K562 (cell line): ENCODE measurements around the gene SKIC2. TPM values are rescaled to one million over a fixed set of nuclear protein-coding genes. Genes with fewer than 3 reads are reported as not detected.

Experiments used
- CHCHD3 ChIP-seq: fragments of 250-450 bp; sonication (Bioruptor Pico); IDR thresholded peaks from 2 replicates; pipeline ENCODE4 v2.1.2; 2022; ENCODE audit warnings: mild to moderate bottlenecking
- CSDE1 ChIP-seq, 2 experiments: fragments of 450-650 bp; IDR thresholded peaks; 2 replicates each; pipeline ENCODE4 v1.6.1; 2016; ENCODE audit warnings: mild to moderate bottlenecking in 1 of 2
- DIDO1 ChIP-seq: fragments of 450-650 bp; IDR thresholded peaks from 2 replicates; pipeline ENCODE4 v1.6.1; 2016; ENCODE audit warnings: low read depth, missing biosample characterization, missing genetic modification characterization
- E2F5 ChIP-seq: sonication (generic); formaldehyde crosslinking; IDR thresholded peaks from 2 replicates; pipeline ENCODE4 v1.8.0; 2022; ENCODE audit warnings: mild to moderate bottlenecking, missing genetic modification reagents
- HMG20A ChIP-seq: fragments of 450-650 bp; formaldehyde crosslinking; conservative IDR thresholded peaks from 2 replicates; pipeline ENCODE4 v1.4.0; 2020; ENCODE audit warnings: mild to moderate bottlenecking, mixed read lengths
- ID3 ChIP-seq, 2 experiments: fragments of 250-450 bp in 1 of 2; fragments of 450-650 bp in 1 of 2; sonication (Bioruptor Pico) in 1 of 2; IDR thresholded peaks; 2 replicates each; pipeline versions ENCODE4 v1.6.1 to v1.8.0; 2016 to 2021; ENCODE audit warnings: mild to moderate bottlenecking in 2 of 2, moderate library complexity in 2 of 2, missing compliant biosample characterization in 1 of 2, missing genetic modification characterization in 1 of 2
- IRF2 ChIP-seq: sonication (generic); formaldehyde crosslinking; IDR thresholded peaks from 2 replicates; pipeline ENCODE4 v1.8.1; 2022; ENCODE audit warnings: mild to moderate bottlenecking, missing genetic modification reagents
- MCM2 ChIP-seq: fragments of 450-650 bp; IDR thresholded peaks from 2 replicates; pipeline ENCODE4 v1.6.1; 2017; ENCODE audit warnings: low read depth, mild to moderate bottlenecking
- NFIC ChIP-seq: fragments of 450-650 bp; IDR thresholded peaks from 2 replicates; pipeline ENCODE4 v1.6.1; 2017; ENCODE audit warnings: mild to moderate bottlenecking, inconsistent platforms
- NR4A1 ChIP-seq, 2 experiments: fragments of 250-450 bp in 1 of 2; fragments of 450-650 bp in 1 of 2; sonication (Bioruptor Pico) in 1 of 2; IDR thresholded peaks; 2 replicates each; pipeline versions ENCODE4 v1.4.0 to v1.6.1; 2016 to 2020; ENCODE audit warnings: mild to moderate bottlenecking in 2 of 2, missing compliant biosample characterization in 1 of 2, missing genetic modification characterization in 1 of 2, moderate library complexity in 1 of 2
- RBM14 ChIP-seq: fragments of 200-400 bp; formaldehyde crosslinking; IDR thresholded peaks from 2 replicates; pipeline ENCODE4 v1.6.1; 2018; ENCODE audit warnings: low read depth, mild to moderate bottlenecking, low read length, moderate library complexity, borderline replicate concordance; ENCODE audit not compliant: insufficient read depth
- SNIP1 ChIP-seq: fragments of 450-650 bp; IDR thresholded peaks from 2 replicates; pipeline ENCODE4 v1.7.1; 2017; ENCODE audit warnings: low read depth, mild to moderate bottlenecking
- STAT5A ChIP-seq: IDR thresholded peaks from 2 replicates; pipeline ENCODE4 v1.6.1; 2012; ENCODE audit warnings: low read length, inconsistent platforms, borderline replicate concordance
- SUPT5H ChIP-seq: fragments of 450-650 bp; IDR thresholded peaks from 2 replicates; pipeline ENCODE4 v1.6.1; 2016
- TOE1 ChIP-seq, 2 experiments: fragments of 450-650 bp in 1 of 2; sonication (generic) in 1 of 2; formaldehyde crosslinking in 1 of 2; IDR thresholded peaks; 2 replicates each; pipeline versions ENCODE4 v1.7.1 to v1.8.0; 2016 to 2022; ENCODE audit warnings: borderline replicate concordance in 2 of 2, mild to moderate bottlenecking in 2 of 2, antibody characterized with exemption in 1 of 2, inconsistent platforms in 1 of 2, low read depth in 1 of 2, missing genetic modification reagents in 1 of 2, moderate library complexity in 1 of 2
- TRIM28 ChIP-seq: fragments of 450-650 bp; IDR thresholded peaks from 2 replicates; pipeline ENCODE4 v1.6.1; 2017
- USF1 ChIP-seq: sonication (generic); formaldehyde crosslinking; IDR thresholded peaks from 2 replicates; pipeline ENCODE4 v1.9.0; 2022; ENCODE audit warnings: mild to moderate bottlenecking, missing genetic modification reagents
- ZC3H8 ChIP-seq: fragments of 450-650 bp; IDR thresholded peaks from 2 replicates; pipeline ENCODE4 v1.6.1; 2017
- ZFP1 ChIP-seq: fragments of 450-650 bp; formaldehyde crosslinking; IDR thresholded peaks from 2 replicates; pipeline ENCODE4 v1.4.0; 2020; ENCODE audit warnings: mild to moderate bottlenecking, mixed read lengths
- ZNF212 ChIP-seq: fragments of 450-650 bp; formaldehyde crosslinking; IDR thresholded peaks from 2 replicates; pipeline ENCODE4 v1.4.0; 2020; ENCODE audit warnings: mild to moderate bottlenecking
- ZNF217 ChIP-seq: sonication (generic); formaldehyde crosslinking; IDR thresholded peaks from 2 replicates; pipeline ENCODE4 v1.8.0; 2022; ENCODE audit warnings: mild to moderate bottlenecking, missing genetic modification reagents
- ZNF41 ChIP-seq: fragments of 250-450 bp; sonication (Bioruptor Pico); conservative IDR thresholded peaks from 2 replicates; pipeline ENCODE4 v1.4.0; 2020; ENCODE audit warnings: mild to moderate bottlenecking
- ZNF583 ChIP-seq: fragments of 250-450 bp; sonication (Bioruptor Pico); IDR thresholded peaks from 2 replicates; pipeline ENCODE4 v1.4.0; 2020
- ZNF589 ChIP-seq: fragments of 200-800 bp; sonication (Bioruptor generic); IDR thresholded peaks from 2 replicates; pipeline ENCODE4 v1.6.1; 2016; ENCODE audit warnings: low read depth, missing genetic modification characterization, missing compliant biosample characterization
- polyA plus RNA-seq, 8 experiments: library from polyadenylated mRNA; depleted of rRNA in 4 of 8; stranded (reverse) in 5 of 8; unstranded in 3 of 8; fragments of >200 nt; fragmentation: Nextera tagmentation in 2 of 8; fragmentation: Illumina TruSeq in 1 of 8; extraction: Ambion mirVana in 2 of 8; extraction: Trizol in 1 of 8; gene quantifications; 2 replicates each; pipeline versions ENCODE4 v1.2.1 to v1.2.3, GENCODE V29; 2011 to 2014; ENCODE audit warnings: inconsistent platforms in 1 of 8, missing spikeins in 1 of 8
- total RNA-seq, 7 experiments: library from RNA; depleted of rRNA in 6 of 7; stranded (reverse); fragments of >200 nt in 6 of 7; fragmentation: Illumina TruSeq in 2 of 7; extraction: Trizol in 2 of 7; gene quantifications; 2 replicates each; pipeline versions ENCODE4 v1.2.1 to v1.2.3, GENCODE V29; 2011 to 2021; ENCODE audit warnings: low replicate concordance in 1 of 7

The SKIC2 gene
- total and polyA plus RNA-seq, 9 of the 15 experiments (the other 6 are each of a cell fraction or from before 2014, with no cell fraction given): 3.3 to 94.6 (median 38.8) TPM

GRCh38 chr6:31958741-31959739 is at the start of gene SKIC2, which contains the start of gene NELFE (continued):
- TF ChIP-seq ZNF583: peak; percentile 94
- no peak for TF ChIP-seq ZC3H8
- TF ChIP-seq HMG20A (CRISPR knock-in tag): no peak
- no peak for TF ChIP-seq STAT5A
- TF ChIP-seq MCM2: no peak
- peak; percentile 57; the same call in 1 of the 2 replicates for TF ChIP-seq SUPT5H
- 0 out of 2 replicates have a peak, but pooled peaks have one; percentile 7 for TF ChIP-seq ID3 (CRISPR knock-in tag; IDR thresholded peaks at IDR 0.05)
- peak; percentile 98 for TF ChIP-seq ID3 (tag; IDR thresholded peaks at IDR 0.05)
- TF ChIP-seq USF1: no peak
- TF ChIP-seq CHCHD3 (CRISPR knock-in tag): no peak
- peak; percentile 67; the same call in 1 of the 2 replicates for TF ChIP-seq E2F5 (CRISPR knock-in tag)
- TF ChIP-seq CSDE1 (IDR thresholded peaks at IDR 0.05): peak in 1 of 2 experiments; percentile 91; a peak in 2 of 4 replicates
- no peak for TF ChIP-seq RBM14
- peak; percentile 83; the same call in 1 of the 2 replicates for TF ChIP-seq TOE1 (IDR thresholded peaks at IDR 0.05; ENCODE audit: borderline replicate concordance)
- no peak for TF ChIP-seq TOE1 (CRISPR knock-in tag; IDR thresholded peaks at IDR 0.05; ENCODE audit: borderline replicate concordance, low read depth)
- no peak for TF ChIP-seq SNIP1
- peak; percentile 96 for TF ChIP-seq NR4A1 (CRISPR knock-in tag; IDR thresholded peaks at IDR 0.05)
- peak; percentile 98 for TF ChIP-seq NR4A1 (tag; IDR thresholded peaks at IDR 0.05)
- no peak for TF ChIP-seq IRF2 (CRISPR knock-in tag)
- no peak; the same call in 1 of the 2 replicates for TF ChIP-seq NFIC
- no peak; the same call in 1 of the 2 replicates for TF ChIP-seq ZNF589
- TF ChIP-seq ZNF41: peak; percentile 82
- TF ChIP-seq ZFP1 (CRISPR knock-in tag): peak; percentile 61; the same call in 1 of the 2 replicates
- peak; percentile 78 for TF ChIP-seq DIDO1 (tag)
- peak; percentile 63; the same call in 1 of the 2 replicates for TF ChIP-seq TRIM28
- no peak for TF ChIP-seq ZNF217
- 0 out of 2 replicates have a peak, but pooled peaks have one; percentile 76 for TF ChIP-seq ZNF212 (CRISPR knock-in tag)
